Measurements from ENCODE around the gene PDPR.
"Not testable (repeated sequence)": the region's sequence is repeated elsewhere in the genome, so short reads cannot be mapped to it uniquely, and the experiment has no call there.

The PDPR gene

GRCh38 chr16:70118776-70119175, 4.6 kb downstream of the PDPR start:
- in situ Hi-C loops (cut with HindIII; ENCODE audit: low sequenced_read_pairs): not testable (repeated sequence)

GRCh38 chr16:70120398-70120797, 6.3 kb downstream of the PDPR start:
- DNase-seq (ENCODE audit: low read depth); in situ Hi-C loops (cut with HindIII; ENCODE audit: low sequenced_read_pairs); H3K4me3 ChIP-seq (ENCODE audit: low read depth, low read length): not testable (repeated sequence)

More at GRCh38 chr16:70118776-70119175, 4.6 kb downstream of the PDPR start:
- H3K4me3 ChIP-seq (ENCODE audit: low read depth, low read length); DNase-seq (ENCODE audit: low read depth): not testable (repeated sequence)

- in situ Hi-C loops (cut with HindIII; ENCODE audit: low sequenced_read_pairs); H3K4me3 ChIP-seq (ENCODE audit: low read depth, low read length); DNase-seq (ENCODE audit: low read depth): not testable (repeated sequence)
Observed at GRCh38 chr16:70123822-70124221, 9.7 kb downstream of the PDPR start.

DNA sequence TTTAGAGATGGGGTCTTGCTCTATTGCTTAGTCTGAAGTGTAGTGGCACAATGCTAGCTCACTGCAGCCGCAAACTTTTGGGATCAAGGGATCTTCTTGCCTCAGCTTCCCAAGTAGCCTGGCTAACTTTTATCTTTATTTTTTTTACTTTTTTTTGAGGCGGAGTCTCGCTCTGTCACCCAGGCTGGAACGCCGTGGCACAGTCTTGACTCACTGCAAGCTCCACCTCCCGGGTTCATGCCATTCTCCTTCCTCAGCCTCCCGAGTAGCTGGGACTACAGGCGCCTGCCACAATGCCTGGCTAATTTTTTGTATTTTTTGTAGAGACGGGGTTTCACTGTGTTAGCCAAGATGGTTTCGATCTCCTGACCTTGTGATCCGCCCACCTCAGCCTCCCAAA, 12.1 kb downstream of the PDPR start:
- DNase-seq (ENCODE audit: low read depth); H3K4me3 ChIP-seq (ENCODE audit: low read depth, low read length); in situ Hi-C loops (cut with HindIII; ENCODE audit: low sequenced_read_pairs): not testable (repeated sequence)

GRCh38 chr16:70127706-70128105, 13.6 kb downstream of the PDPR start:
- H3K4me3 ChIP-seq (ENCODE audit: low read depth, low read length); DNase-seq (ENCODE audit: low read depth); in situ Hi-C loops (cut with HindIII; ENCODE audit: low sequenced_read_pairs): not testable (repeated sequence)

- DNase-seq (ENCODE audit: low read depth); H3K4me3 ChIP-seq (ENCODE audit: low read depth, low read length); in situ Hi-C loops (cut with HindIII; ENCODE audit: low sequenced_read_pairs): not testable (repeated sequence)
Observed at GRCh38 chr16:70128844-70129243, 14.7 kb downstream of the PDPR start.

DNA sequence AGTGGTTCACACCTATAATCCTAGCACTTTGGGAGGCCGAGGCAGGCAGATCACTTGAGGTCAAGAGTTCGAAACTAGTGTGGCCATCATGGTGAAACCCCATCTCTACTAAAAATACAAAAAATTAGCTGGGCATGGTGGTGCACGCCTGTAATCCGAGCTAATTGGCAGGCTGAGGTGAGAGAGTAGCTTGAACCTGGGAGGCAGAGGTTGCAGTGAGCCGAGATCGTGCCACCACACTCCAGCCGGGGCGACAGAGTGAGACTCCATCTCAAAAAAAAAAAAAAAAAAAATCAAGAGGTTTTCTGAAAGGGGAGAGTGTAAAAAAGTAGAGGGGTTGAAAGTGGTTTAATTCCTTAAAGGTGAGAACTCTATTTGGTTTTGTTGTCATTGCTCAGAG, 21.7 kb downstream of the PDPR start:
- DNase-seq (ENCODE audit: low read depth); H3K4me3 ChIP-seq (ENCODE audit: low read depth, low read length); in situ Hi-C loops (cut with HindIII; ENCODE audit: low sequenced_read_pairs): not testable (repeated sequence)

- DNase-seq (ENCODE audit: low read depth); in situ Hi-C loops (cut with HindIII; ENCODE audit: low sequenced_read_pairs); H3K4me3 ChIP-seq (ENCODE audit: low read depth, low read length): not testable (repeated sequence)
Observed at GRCh38 chr16:70136595-70136994, 22.5 kb downstream of the PDPR start.

- DNase-seq (ENCODE audit: low read depth); in situ Hi-C loops (cut with HindIII; ENCODE audit: low sequenced_read_pairs); H3K4me3 ChIP-seq (ENCODE audit: low read depth, low read length): not testable (repeated sequence)
Observed at GRCh38 chr16:70142739-70143138, 28.6 kb downstream of the PDPR start.

DNA sequence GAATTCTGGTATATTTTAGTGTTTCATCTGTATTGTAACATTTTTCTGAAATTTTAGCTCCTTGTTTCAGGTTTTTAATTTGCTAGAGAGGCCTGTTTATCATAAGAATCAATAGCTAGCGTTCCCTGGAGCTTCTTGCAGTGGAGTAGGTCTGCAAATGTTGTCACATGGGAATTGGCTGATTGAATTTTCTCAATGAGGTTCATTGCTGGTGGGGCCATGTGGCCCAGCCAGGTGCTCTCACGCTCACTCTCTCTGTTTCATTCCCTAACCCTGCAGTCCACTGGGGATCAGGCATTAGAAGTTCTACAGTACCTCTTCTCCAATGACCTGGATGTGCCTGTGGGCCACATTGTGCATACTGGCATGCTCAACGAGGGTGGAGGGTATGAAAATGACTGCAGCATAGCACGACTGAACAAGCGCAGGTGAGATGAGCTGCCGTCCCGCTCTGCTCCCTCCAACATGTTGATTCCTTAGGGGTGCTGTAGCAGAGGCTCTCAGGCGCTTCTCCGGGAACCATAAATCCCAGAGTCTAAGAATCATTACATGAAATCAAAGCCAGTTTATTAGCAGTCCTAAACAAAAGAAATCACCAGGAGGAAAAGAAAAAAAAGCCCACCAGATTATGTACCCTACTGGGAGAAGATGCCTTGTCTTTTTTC, 29.2 kb downstream of the PDPR start:
- DNase-seq (ENCODE audit: low read depth); in situ Hi-C loops (cut with HindIII; ENCODE audit: low sequenced_read_pairs); H3K4me3 ChIP-seq (ENCODE audit: low read depth, low read length): not testable (repeated sequence)

DNA sequence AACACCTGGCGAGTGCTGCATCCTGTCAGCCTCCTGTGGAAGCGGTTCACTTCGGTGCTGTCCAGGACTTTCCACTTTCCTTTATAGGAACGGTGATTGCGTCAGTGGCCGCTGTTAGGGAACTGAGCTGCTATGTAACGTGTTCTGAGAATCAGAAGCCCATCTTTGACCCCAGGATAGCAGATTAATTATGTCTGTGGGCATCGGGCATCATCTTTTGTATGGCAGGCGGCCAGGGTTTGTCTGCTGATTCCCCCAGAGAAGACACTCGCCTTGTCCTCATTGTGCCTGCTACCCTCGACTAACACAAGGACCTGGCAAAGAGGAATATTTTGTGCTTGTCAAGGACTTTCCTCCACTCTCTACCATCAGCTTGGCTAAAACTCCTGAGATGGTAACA, 33.7 kb downstream of the PDPR start:
- in situ Hi-C loops (cut with HindIII; ENCODE audit: low sequenced_read_pairs); H3K4me3 ChIP-seq (ENCODE audit: low read depth, low read length); DNase-seq (ENCODE audit: low read depth): not testable (repeated sequence)

DNA sequence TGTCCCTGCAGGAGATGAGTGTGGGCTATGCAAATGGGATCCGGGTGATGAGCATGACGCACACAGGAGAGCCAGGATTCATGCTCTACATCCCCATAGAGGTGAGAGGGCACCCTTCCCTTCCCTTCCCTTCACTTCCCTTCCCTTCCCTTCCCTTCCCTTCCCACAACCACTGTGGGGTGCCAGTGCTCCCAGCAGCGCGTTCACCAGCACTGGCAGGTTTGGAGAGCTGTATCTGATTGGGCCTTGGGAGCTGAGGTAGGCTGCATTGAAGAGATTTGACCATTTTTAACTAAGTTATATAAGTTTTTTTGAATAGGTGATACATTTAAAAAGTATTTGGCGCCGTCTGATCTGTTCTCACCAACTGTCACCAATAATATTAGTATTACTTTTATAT, 34.3 kb downstream of the PDPR start:
- H3K4me3 ChIP-seq (ENCODE audit: low read depth, low read length); in situ Hi-C loops (cut with HindIII; ENCODE audit: low sequenced_read_pairs); DNase-seq (ENCODE audit: low read depth): not testable (repeated sequence)

DNA sequence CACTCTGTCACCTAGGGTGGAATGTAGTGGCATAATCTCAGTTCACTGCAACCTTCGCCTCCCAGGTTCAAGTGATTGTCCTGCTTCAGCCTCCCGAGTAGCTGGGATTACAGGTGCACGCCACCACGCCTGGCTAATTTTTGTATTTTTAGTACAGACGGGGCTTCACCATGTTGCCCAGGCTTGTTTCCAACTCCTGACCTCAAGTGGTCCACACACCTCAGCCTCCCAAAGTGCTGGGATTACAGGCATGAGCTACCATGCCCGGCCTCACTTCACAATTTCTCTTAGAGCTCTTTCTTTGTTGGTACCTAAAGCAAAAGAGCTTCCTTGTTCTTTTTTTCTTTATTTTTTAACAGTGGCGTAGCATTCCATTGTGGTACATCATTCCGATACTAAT, 35.2 kb downstream of the PDPR start:
- in situ Hi-C loops (cut with HindIII; ENCODE audit: low sequenced_read_pairs); DNase-seq (ENCODE audit: low read depth); H3K4me3 ChIP-seq (ENCODE audit: low read depth, low read length): not testable (repeated sequence)

DNA sequence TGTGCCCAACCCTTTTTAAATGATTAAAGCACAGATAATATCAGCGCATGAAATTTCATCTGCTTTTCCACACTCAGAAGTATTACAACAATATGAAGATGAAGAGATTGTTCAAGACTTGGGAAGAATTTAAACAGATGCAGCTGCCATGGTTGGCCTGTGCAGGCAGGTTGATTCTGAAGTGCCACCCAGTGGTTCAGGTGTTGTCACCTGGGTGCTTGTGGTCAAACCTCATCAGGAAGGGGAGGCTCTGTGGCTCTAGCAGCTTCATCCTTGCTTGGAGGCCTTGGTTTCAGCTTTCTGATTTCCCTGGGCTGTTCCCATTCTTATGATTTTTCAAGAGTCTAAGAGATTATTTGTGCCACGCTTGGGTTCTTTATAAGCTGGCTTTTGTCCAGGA, 37.3 kb downstream of the PDPR start:
- no peak for DNase-seq (ENCODE audit: low read depth)
- no peak overlapping the region for H3K4me3 ChIP-seq (ENCODE audit: low read depth, low read length)
- TF ChIP-seq, protein P1, sequence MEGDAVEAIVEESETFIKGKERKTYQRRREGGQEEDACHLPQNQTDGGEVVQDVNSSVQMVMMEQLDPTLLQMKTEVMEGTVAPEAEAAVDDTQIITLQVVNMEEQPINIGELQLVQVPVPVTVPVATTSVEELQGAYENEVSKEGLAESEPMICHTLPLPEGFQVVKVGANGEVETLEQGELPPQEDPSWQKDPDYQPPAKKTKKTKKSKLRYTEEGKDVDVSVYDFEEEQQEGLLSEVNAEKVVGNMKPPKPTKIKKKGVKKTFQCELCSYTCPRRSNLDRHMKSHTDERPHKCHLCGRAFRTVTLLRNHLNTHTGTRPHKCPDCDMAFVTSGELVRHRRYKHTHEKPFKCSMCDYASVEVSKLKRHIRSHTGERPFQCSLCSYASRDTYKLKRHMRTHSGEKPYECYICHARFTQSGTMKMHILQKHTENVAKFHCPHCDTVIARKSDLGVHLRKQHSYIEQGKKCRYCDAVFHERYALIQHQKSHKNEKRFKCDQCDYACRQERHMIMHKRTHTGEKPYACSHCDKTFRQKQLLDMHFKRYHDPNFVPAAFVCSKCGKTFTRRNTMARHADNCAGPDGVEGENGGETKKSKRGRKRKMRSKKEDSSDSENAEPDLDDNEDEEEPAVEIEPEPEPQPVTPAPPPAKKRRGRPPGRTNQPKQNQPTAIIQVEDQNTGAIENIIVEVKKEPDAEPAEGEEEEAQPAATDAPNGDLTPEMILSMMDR (IDR thresholded peaks at IDR 0.05; ENCODE audit: low read depth, low read length, missing control alignments): no peak
- in situ Hi-C loops (cut with HindIII; ENCODE audit: low sequenced_read_pairs): no loop called here
